Measurements from ENCODE around the gene MRPL11. TPM values are rescaled to one million over a fixed set of nuclear protein-coding genes. Genes with fewer than 3 reads are reported as not detected.

The MRPL11 gene
- total and polyA plus RNA-seq, 2 of the 13 experiments (the other 11 are each of a cell fraction or from before 2014, with no cell fraction given), result 72.9 to 176 TPM

DNA sequence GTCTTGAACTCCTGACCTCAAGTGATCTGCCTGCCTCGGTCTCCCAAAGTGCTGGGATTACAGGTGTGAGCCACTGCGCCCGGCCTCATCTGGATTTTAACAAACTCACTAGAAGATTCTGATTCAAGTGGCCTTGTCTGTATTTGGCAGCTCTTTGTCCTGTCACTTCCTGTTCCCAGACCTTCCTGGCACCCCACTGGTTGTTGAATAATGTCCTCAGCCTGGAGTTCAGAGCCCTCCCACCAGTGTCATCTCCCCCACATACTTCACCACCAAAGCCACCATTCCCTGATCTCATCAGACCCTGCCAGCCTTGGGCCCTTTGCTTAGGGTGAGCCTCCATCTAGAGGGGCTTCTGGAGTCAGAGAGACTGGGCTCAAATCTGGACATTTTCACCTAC, 31.4 kb upstream of the MRPL11 start:
- Histone ChIP-seq H4K20me1 (ENCODE audit: insufficient read depth, low read length) (no peaks in the 10 kb centered on the region; the same call in 1 of the 2 replicates), H3K4me2 (ENCODE audit: low read depth, low read length) (no peak overlapping the region), H3K79me2 (ENCODE audit: insufficient read depth, low read length) (no peaks in the 10 kb centered on the region), H2AFZ (ENCODE audit: low read length) (no peak overlapping the region), H3K27me3 (ENCODE audit: control insufficient read depth in 1 of 2, insufficient read depth in 2 of 2, low read length in 2 of 2) (peaks cover 0 to 9% of the 10 kb centered on the region in 2 experiments; a peak in 2 of 5 replicates), H3K9ac (ENCODE audit: insufficient read depth, low read depth, low read length) (no peak overlapping the region), H3K4me1 (ENCODE audit: insufficient read depth, low read length) (peaks cover 23% of the 10 kb centered on the region), H3K27ac (ENCODE audit: extremely low read length, insufficient read depth, low read length) (no peak overlapping the region), H3K36me3 (replicated peaks in 1 of 2; ENCODE audit: control insufficient read depth in 1 of 2, insufficient read depth in 2 of 2, low read length in 2 of 2) (peaks cover 0 to 2% of the 10 kb centered on the region in 2 experiments; a peak in 3 of 5 replicates), H3K9me3 (ENCODE audit: low read length) (no peaks in the 10 kb centered on the region), H3K4me3 (replicated peaks in 1 of 3; ENCODE audit: insufficient read depth in 1 of 3, low read depth in 2 of 3, low read length in 3 of 3) (no peak overlapping the region)
- intact Hi-C loops (cut with micrococcal nuclease; ENCODE audit: unreplicated experiment) (no loop called here), in situ Hi-C loops (cut with HindIII; ENCODE audit: extremely low pct_ligation_motif_present, low pct_unique_long_range_greater_than_20kb) (no loop called here)
- WGBS (ENCODE audit: low lambda C conversion rate), result 87% methylated on average over 3 of the region's 3 CpGs
- BruUV-seq (replicated peaks), result no TSS peak
- no peak for FAIRE-seq
- CTCF ChIA-PET (ENCODE audit: low intra/inter-chr PET ratio, low total read pairs), result no interaction called here
- no peak for DNase-seq (ENCODE audit: low spot score)
- POLR2A ChIA-PET, result interaction anchor here (1.0 to 1.3 kb wide), 2 partner anchors 10 kb away, joined by 5 to 11 read pairs; partner anchors contain the start of gene DPP3
- no peak for ATAC-seq
- TF ChIP-seq, protein P1, sequence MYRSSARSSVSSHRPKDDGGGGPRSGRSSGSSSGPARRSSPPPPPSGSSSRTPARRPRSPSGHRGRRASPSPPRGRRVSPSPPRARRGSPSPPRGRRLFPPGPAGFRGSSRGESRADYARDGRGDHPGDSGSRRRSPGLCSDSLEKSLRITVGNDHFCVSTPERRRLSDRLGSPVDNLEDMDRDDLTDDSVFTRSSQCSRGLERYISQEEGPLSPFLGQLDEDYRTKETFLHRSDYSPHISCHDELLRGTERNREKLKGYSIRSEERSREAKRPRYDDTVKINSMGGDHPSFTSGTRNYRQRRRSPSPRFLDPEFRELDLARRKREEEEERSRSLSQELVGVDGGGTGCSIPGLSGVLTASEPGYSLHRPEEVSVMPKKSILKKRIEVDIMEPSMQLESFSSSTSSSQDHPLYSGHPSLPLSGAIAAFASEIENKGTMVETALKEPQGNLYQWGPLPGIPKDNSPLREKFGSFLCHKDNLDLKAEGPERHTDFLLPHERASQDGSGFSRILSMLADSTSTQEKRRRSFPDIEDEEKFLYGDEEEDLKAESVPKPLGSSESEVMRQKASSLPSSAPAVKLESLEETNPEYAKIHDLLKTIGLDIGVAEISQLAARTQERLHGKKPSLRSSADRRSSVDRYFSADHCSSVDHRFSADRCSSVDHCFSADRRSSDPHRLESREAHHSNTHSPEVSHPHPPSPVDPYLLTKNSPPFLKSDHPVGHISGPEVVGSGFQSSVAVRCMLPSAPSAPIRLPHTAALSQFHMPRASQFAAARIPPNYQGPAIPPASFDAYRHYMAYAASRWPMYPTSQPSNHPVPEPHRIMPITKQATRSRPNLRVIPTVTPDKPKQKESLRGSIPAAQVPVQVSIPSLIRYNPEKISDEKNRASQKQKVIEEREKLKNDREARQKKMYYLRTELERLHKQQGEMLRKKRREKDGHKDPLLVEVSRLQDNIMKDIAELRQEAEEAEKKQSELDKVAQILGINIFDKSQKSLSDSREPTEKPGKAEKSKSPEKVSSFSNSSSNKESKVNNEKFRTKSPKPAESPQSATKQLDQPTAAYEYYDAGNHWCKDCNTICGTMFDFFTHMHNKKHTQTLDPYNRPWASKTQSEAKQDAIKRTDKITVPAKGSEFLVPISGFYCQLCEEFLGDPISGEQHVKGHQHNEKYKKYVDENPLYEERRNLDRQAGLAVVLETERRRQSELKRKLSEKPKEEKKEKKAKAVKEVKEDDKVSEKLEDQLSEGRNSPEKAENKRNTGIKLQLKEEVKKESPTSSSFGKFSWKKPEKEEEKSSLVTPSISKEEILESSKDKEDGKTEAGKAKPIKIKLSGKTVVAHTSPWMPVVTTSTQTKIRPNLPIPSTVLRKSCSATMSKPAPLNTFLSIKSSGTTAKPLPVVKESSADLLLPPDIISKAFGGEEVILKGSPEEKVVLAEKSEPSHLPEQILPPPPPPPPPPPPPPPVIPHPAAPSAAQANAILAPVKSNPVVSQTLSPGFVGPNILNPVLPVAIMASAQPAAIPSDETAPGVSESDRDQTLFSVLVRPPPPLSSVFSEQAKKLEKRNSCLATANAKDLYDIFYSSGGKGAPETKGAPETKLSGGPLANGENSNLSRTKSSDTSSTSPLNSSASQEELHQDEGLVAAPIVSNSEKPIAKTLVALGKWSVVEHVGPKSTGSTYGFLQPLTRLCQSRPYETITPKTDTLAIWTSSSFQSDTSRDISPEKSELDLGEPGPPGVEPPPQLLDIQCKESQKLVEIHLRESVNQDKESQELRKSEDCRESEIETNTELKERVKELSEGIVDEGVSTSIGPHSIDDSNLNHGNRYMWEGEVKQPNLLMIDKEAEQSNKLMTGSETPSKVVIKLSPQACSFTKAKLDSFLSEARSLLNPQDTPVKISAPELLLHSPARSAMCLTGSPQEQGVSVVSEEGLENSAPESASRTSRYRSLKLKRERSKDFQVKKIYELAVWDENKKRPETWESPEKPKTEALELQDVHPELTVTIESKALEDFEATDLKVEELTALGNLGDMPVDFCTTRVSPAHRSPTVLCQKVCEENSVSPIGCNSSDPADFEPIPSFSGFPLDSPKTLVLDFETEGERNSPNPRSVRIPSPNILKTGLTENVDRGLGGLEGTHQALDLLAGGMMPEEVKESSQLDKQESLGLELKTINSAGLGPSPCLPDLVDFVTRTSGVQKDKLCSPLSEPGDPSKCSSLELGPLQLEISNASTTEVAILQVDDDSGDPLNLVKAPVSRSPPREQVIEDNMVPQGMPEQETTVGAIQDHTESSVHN (CRISPR knock-in tag; IDR thresholded peaks at IDR 0.05), result no peak
- no peak for TF ChIP-seq ONECUT2 (CRISPR knock-in tag; IDR thresholded peaks at IDR 0.05)
- TF ChIP-seq HHEX (CRISPR knock-in tag; IDR thresholded peaks at IDR 0.05), result no peak
- TF ChIP-seq ZSCAN31 (CRISPR knock-in tag; IDR thresholded peaks at IDR 0.05; ENCODE audit: low read depth), result no peak
- no peak for TF ChIP-seq ZNF775 (CRISPR knock-in tag; IDR thresholded peaks at IDR 0.05; ENCODE audit: borderline replicate concordance)
- TF ChIP-seq, protein P2, sequence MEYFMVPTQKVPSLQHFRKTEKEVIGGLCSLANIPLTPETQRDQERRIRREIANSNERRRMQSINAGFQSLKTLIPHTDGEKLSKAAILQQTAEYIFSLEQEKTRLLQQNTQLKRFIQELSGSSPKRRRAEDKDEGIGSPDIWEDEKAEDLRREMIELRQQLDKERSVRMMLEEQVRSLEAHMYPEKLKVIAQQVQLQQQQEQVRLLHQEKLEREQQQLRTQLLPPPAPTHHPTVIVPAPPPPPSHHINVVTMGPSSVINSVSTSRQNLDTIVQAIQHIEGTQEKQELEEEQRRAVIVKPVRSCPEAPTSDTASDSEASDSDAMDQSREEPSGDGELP (IDR thresholded peaks at IDR 0.05; ENCODE audit: borderline replicate concordance, low read depth), result no peak
- TF ChIP-seq SMARCE1 (IDR thresholded peaks at IDR 0.05; ENCODE audit: borderline replicate concordance), result no peak
- no peak for TF ChIP-seq HNRNPLL (IDR thresholded peaks at IDR 0.05; ENCODE audit: low read depth, low read length, poor library complexity, severe bottlenecking)
- TF ChIP-seq, protein P3, sequence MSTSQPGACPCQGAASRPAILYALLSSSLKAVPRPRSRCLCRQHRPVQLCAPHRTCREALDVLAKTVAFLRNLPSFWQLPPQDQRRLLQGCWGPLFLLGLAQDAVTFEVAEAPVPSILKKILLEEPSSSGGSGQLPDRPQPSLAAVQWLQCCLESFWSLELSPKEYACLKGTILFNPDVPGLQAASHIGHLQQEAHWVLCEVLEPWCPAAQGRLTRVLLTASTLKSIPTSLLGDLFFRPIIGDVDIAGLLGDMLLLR (CRISPR knock-in tag; IDR thresholded peaks at IDR 0.05), result no peak
- TF ChIP-seq CREM (IDR thresholded peaks at IDR 0.05), result no peak
- no peak for TF ChIP-seq CREM (CRISPR knock-in tag; IDR thresholded peaks at IDR 0.05)
- TF ChIP-seq PAF1 (CRISPR knock-in tag; IDR thresholded peaks at IDR 0.05), result no peak
- no peak for TF ChIP-seq NFE2 (CRISPR knock-in tag; IDR thresholded peaks at IDR 0.05)
- TF ChIP-seq MEF2D (CRISPR knock-in tag; IDR thresholded peaks at IDR 0.05), result no peak
- TF ChIP-seq RBAK (CRISPR knock-in tag; IDR thresholded peaks at IDR 0.05), result no peak
- TF ChIP-seq, protein P4, sequence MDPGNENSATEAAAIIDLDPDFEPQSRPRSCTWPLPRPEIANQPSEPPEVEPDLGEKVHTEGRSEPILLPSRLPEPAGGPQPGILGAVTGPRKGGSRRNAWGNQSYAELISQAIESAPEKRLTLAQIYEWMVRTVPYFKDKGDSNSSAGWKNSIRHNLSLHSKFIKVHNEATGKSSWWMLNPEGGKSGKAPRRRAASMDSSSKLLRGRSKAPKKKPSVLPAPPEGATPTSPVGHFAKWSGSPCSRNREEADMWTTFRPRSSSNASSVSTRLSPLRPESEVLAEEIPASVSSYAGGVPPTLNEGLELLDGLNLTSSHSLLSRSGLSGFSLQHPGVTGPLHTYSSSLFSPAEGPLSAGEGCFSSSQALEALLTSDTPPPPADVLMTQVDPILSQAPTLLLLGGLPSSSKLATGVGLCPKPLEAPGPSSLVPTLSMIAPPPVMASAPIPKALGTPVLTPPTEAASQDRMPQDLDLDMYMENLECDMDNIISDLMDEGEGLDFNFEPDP (CRISPR knock-in tag; conservative IDR thresholded peaks at IDR 0.05), result no peak

All from HepG2 (cell line).